Eye (tissue), 1 donor: ENCODE results near the gene GRHL1.

ENCODE experiments used
- DNase-seq: peaks from one replicate; pipeline ENCODE4 v3.0.0-alpha.2; 2015

GRHL1 gene

DNA sequence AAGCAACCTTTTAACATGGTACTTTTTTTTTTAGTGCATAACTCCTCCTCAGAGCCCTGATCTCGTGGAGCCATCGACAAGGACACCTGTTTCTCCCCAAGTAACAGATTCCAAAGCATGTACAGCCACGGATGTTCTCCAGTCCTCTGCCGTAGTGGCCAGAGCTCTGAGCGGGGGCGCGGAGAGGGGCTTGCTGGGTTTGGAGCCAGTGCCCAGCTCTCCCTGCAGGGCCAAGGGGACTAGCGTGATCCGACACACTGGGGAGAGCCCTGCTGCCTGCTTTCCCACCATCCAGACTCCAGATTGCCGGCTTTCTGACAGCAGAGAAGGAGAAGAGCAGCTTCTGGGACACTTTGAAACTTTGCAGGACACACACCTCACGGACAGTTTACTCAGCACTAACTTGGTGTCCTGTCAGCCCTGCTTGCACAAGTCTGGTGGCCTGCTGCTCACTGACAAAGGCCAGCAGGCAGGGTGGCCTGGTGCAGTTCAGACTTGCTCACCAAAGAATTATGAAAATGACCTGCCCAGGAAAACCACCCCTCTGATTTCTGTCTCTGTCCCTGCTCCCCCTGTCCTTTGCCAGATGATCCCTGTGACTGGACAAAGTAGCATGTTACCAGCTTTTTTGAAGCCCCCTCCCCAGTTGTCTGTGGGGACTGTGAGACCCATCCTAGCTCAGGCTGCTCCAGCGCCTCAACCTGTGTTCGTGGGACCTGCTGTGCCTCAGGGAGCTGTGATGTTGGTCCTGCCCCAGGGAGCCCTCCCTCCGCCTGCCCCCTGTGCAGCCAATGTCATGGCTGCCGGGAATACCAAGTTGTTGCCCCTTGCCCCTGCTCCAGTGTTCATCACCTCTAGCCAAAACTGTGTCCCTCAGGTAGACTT lies 96.4 kb downstream of the GRHL1 start:
- no peak for DNase-seq

DNA sequence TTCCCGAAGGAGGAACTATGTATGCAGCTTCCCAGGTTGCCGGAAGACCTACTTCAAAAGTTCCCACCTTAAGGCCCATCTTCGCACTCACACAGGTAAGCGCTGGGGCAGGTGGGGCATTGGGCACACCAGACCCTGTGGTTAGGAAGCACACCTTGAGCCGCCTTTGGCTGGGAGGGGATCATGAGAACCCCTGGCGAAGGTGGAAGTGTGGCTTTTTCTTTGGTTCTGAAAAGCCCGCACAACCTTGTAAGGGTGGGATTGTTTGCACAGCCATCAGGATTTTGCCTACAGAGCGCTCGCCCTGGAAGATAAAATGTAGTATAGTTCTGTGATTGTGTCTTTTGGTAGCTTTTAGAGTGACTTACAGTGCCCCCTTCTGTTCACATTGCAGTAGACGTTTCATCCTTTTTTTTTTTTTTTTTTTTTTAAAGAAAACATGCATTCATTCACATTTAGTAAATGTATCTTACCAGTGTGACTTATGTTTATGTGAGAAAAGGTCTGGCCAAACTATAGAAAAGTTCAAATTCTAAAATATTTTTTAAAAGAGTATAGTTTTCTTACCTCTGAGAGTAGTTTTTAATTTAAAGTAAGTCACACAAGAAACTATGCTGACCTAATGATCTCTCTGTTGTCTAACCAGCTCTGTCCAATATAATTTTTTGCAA lies 97.1 kb downstream of the GRHL1 start:
- DNase-seq, result peak; percentile 75
